DOHH2 (cell line): ENCODE data around the gene SIRT2.

Source experiments
- EZH2phosphoT487 ChIP-seq: fragments of 200-600 bp; sonication (generic); IDR thresholded peaks from 2 replicates; pipeline ENCODE4 v1.6.1; 2017; ENCODE audit warnings: borderline replicate concordance, mild to moderate bottlenecking, antibody characterized with exemption, low read length, moderate library complexity, mixed read lengths
- TF ChIP-seq, protein P1 (sequence below): fragments of 200-600 bp; sonication (generic); IDR thresholded peaks from one replicate; pipeline ENCODE4 v1.5.1; 2014; ENCODE audit warnings: antibody characterized with exemption, mild to moderate bottlenecking, low read depth, low read length; ENCODE audit not compliant: poor library complexity, severe bottlenecking

GRCh38 chr19:38905620-38906019, 6.2 kb upstream of the SIRT2 start:
- TF ChIP-seq, protein P1, sequence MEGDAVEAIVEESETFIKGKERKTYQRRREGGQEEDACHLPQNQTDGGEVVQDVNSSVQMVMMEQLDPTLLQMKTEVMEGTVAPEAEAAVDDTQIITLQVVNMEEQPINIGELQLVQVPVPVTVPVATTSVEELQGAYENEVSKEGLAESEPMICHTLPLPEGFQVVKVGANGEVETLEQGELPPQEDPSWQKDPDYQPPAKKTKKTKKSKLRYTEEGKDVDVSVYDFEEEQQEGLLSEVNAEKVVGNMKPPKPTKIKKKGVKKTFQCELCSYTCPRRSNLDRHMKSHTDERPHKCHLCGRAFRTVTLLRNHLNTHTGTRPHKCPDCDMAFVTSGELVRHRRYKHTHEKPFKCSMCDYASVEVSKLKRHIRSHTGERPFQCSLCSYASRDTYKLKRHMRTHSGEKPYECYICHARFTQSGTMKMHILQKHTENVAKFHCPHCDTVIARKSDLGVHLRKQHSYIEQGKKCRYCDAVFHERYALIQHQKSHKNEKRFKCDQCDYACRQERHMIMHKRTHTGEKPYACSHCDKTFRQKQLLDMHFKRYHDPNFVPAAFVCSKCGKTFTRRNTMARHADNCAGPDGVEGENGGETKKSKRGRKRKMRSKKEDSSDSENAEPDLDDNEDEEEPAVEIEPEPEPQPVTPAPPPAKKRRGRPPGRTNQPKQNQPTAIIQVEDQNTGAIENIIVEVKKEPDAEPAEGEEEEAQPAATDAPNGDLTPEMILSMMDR = no peak
- TF ChIP-seq EZH2phosphoT487 = no peak
